Spleen (tissue), 7 donors: ENCODE measurements around the gene ADGRG1.

Experiments used
- CTCF ChIP-seq, 11 experiments: fragments of 200-600 bp in 7 of 11; fragments of 450-650 bp in 4 of 11; sonication (generic) in 4 of 11; IDR thresholded peaks in 8 of 11; conservative IDR thresholded peaks in 3 of 11; 1 replicate in 7 of 11; 2 replicates in 4 of 11; pipeline versions ENCODE4 v1.4.0 to v1.8.0; 2016 to 2021; ENCODE audit warnings: antibody characterized with exemption in 11 of 11, inconsistent platforms in 4 of 11, mild to moderate bottlenecking in 1 of 11
- POLR2A ChIP-seq, 3 donors: fragments of 450-650 bp; IDR thresholded peaks; one replicate each; pipeline ENCODE4 v1.5.1; 2017; ENCODE audit warnings: antibody characterized with exemption in 3 of 3, mild to moderate bottlenecking in 1 of 3
- POLR2AphosphoS5 ChIP-seq, 3 donors: sonication (generic); formaldehyde crosslinking; IDR thresholded peaks; one replicate each; pipeline ENCODE4 v1.5.1; 2017; ENCODE audit warnings: antibody characterized with exemption in 3 of 3
- donor health status: DM: no; HTN: no; CAD: no; lungs with moderate emphysema.
- donor health status: DM: no; HTN: no; CAD: no.
- donor health status: DM: no; HTN: no; CAD: no.

GRCh38 chr16:57684626-57685358 lies 56.4 kb downstream of the ADGRG1 start:
- TF ChIP-seq CTCF (IDR thresholded peaks at IDR 0.05 in 8 of 11, conservative IDR thresholded peaks at IDR 0.05 in 3 of 11) = no peak
- TF ChIP-seq POLR2A (IDR thresholded peaks at IDR 0.05) = no peak
- no peak for TF ChIP-seq POLR2AphosphoS5 (IDR thresholded peaks at IDR 0.05)
